Central memory CD8-positive, alpha-beta T cell (primary cell): Measurements from ENCODE around the gene MRPL43.
"Not testable (repeated sequence)": the region's sequence is repeated elsewhere in the genome, so short reads cannot be mapped to it uniquely, and the experiment has no call there.

Experiments
- ATAC-seq: fragments of 150-1000 bp; cut with Tn5 transposase; replicated peaks from 2 replicates; pipeline ENCODE4 v1.10.0; 2022; ENCODE audit warnings: mild to moderate bottlenecking, moderate FRiP score, moderate number of reproducible peaks; ENCODE audit not compliant: poor library complexity, severe bottlenecking; ENCODE audit errors: extremely low read depth
- DNase-seq, 2 donors: peaks; one replicate each; pipeline ENCODE4 v3.0.0; 2021; ENCODE audit warnings: low spot score in 2 of 2
- H3K27ac Mint-ChIP-seq: one replicate; pipeline ENCODE4 v1.8.0; 2022; ENCODE audit warnings: low read depth, mild to moderate bottlenecking, moderate library complexity, mixed read lengths
- H3K27me3 Mint-ChIP-seq: one replicate; pipeline ENCODE4 v1.8.0; 2022; ENCODE audit warnings: mixed read lengths
- H3K36me3 Mint-ChIP-seq: one replicate; pipeline ENCODE4 v1.8.0; 2022; ENCODE audit warnings: mild to moderate bottlenecking, moderate library complexity, mixed read lengths; ENCODE audit not compliant: insufficient read depth
- H3K4me1 Mint-ChIP-seq: one replicate; pipeline ENCODE4 v1.8.0; 2022; ENCODE audit warnings: mixed read lengths
- H3K4me3 Mint-ChIP-seq: one replicate; pipeline ENCODE4 v1.8.0; 2022; ENCODE audit warnings: mild to moderate bottlenecking, moderate library complexity, mixed read lengths
- H3K9me3 Mint-ChIP-seq: one replicate; pipeline ENCODE4 v1.8.0; 2022; ENCODE audit warnings: mixed read lengths

Gene MRPL43

DNA sequence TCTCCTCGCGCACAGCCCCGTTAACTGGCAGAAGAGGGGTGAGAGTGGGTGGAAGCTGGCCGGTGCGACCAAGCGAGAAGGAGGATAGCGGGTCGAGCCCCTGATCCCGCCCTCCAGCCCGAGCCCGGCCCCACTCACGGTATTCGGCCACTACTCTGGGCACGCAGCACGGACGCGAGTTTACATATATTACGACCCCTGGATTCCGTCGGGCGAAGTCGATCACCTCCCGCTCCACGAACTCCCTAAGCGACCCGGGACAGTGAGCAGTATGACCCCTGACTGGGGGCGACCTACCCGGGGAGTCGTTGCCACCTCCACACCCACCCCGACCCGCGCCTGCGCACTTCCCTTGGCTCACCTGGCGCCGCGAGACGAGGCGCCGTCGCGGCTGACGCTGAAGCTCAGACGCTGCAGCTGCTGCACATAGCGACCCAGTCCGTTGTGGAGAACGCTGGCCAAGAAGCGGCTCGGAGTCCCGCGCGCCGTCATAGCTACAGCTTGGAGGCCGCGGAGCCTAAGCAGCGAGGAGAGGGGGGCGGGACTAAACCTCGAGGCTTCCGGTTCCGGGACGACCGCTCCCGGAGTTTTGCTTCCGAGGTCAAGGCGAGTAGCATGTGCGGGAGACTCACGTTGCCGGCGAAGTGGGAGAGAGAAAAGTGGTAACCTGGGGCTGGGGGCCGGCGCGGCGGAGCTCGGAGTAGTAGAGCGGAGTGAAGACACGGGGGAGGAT lies at the start of gene MRPL43, which contains the start of gene TWNK:
Gene MRPL43 (minus strand): TSS at position 546 of the 733 bp plus-strand sequence. CDS start 54 bp downstream, at position 492.
Gene TWNK (plus strand): TSS at position 592 of the 733 bp plus-strand sequence. CDS start 668 bp downstream, outside the sequence.
- Mint-ChIP-seq H3K36me3 (peaks cover 19% of the 10 kb centered on the region), H3K4me3 (peak within 1 kb of the TSS; percentile 93), H3K27ac (peak within 1 kb of the TSS; percentile 87), H3K9me3 (no peaks in the 10 kb centered on the region), H3K27me3 (no peaks in the 10 kb centered on the region), H3K4me1 (peaks cover 42% of the 10 kb centered on the region)
- ATAC-seq = peak; percentile 95
- DNase-seq = peak; percentile 73 to 74

DNA sequence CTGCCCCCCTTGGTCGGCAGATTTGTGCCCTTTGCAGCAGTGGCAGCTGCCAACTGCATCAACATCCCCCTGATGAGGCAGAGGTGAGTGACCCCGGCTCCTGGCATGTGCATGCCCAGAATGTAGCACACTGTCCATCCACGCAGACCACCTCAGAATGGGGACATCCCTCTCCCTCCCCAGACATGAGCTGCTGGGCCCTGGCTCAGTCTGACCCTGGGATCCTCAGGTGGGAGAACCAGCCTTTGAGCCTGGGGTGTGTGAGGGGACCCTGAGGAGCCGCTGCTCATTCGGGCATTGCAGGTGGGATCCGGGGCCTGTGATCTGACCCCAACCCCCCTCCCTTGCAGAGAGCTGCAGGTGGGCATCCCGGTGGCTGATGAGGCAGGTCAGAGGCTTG lies 49.4 kb upstream of the MRPL43 start:
- Mint-ChIP-seq H3K36me3 (peaks cover 6% of the 10 kb centered on the region), H3K4me1 (peaks cover 25% of the 10 kb centered on the region), H3K9me3 (no peaks in the 10 kb centered on the region), H3K27me3 (no peaks in the 10 kb centered on the region), H3K27ac (no peak overlapping the region), H3K4me3 (no peak overlapping the region)
- no peak for ATAC-seq
- no peak for DNase-seq

GRCh38 chr10:101035916-101036702 lies 48.8 kb upstream of the MRPL43 start:
- H3K4me1 Mint-ChIP-seq = peaks cover 27% of the 10 kb centered on the region
- peaks cover 12% of the 10 kb centered on the region for H3K36me3 Mint-ChIP-seq
- ATAC-seq = no peak
- no peaks in the 10 kb centered on the region for H3K9me3 Mint-ChIP-seq
- no peak for DNase-seq
- no peak overlapping the region for H3K4me3 Mint-ChIP-seq
- H3K27me3 Mint-ChIP-seq = no peaks in the 10 kb centered on the region
- H3K27ac Mint-ChIP-seq = no peak overlapping the region

DNA sequence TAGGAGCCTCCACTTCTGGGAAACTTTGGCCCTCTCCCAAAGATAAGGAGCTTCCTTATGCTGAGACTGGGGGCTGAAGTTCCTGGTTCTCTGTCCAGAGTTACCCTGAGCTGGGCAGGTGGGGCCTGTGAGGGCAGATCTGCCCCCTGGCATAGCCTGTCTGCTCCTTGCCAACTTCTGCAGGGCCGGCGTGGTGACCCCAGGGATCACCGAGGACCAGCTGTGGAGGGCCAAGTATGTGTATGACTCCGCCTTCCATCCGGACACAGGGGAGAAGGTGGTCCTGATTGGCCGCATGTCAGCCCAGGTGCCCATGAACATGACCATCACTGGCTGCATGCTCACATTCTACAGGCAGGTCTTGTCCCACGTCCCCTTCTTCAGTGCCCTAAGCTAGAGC lies 48.0 kb upstream of the MRPL43 start:
- Mint-ChIP-seq H3K36me3 (peaks cover 14% of the 10 kb centered on the region), H3K27ac (no peak overlapping the region), H3K9me3 (no peaks in the 10 kb centered on the region), H3K4me3 (no peak overlapping the region), H3K4me1 (peaks cover 29% of the 10 kb centered on the region), H3K27me3 (no peaks in the 10 kb centered on the region)
- DNase-seq (no peak), ATAC-seq (no peak)

DNA sequence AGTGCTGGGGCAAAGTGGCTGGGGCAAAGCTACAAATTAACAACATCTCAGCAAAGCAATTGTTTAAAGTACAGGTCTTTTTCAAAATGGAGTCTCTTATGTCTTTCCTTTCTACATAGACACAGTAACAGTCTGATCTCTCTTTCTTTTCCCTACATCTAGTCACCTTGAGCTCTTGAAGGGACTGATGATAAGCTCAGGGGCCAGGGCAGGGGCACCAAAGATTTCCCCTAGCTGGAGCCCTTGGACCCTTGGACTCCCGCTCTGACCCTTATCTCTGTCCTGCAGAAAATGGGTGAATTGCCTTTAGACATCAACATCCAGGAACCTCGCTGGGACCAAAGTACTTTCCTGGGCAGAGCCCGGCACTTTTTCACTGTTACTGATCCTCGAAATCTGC lies 47.1 kb upstream of the MRPL43 start:
- not testable (repeated sequence) for ATAC-seq, H3K27me3 Mint-ChIP-seq, H3K9me3 Mint-ChIP-seq, H3K27ac Mint-ChIP-seq, DNase-seq, H3K4me3 Mint-ChIP-seq
- H3K4me1 Mint-ChIP-seq = peaks cover 29% of the 10 kb centered on the region
- H3K36me3 Mint-ChIP-seq = peaks cover 12% of the 10 kb centered on the region

GRCh38 chr10:101033276-101033675 lies 46.0 kb upstream of the MRPL43 start:
- no peak overlapping the region for H3K27ac Mint-ChIP-seq
- H3K9me3 Mint-ChIP-seq = no peaks in the 10 kb centered on the region
- ATAC-seq (no peak), DNase-seq (no peak)
- peaks cover 2% of the 10 kb centered on the region for H3K27me3 Mint-ChIP-seq
- peaks cover 12% of the 10 kb centered on the region for H3K36me3 Mint-ChIP-seq
- H3K4me3 Mint-ChIP-seq = peak overlapping the region; percentile 38
- H3K4me1 Mint-ChIP-seq = peaks cover 29% of the 10 kb centered on the region

- H3K27me3 Mint-ChIP-seq = peaks cover 7% of the 10 kb centered on the region
- H3K9me3 Mint-ChIP-seq = no peaks in the 10 kb centered on the region
- peaks cover 12% of the 10 kb centered on the region for H3K36me3 Mint-ChIP-seq
- peaks cover 29% of the 10 kb centered on the region for H3K4me1 Mint-ChIP-seq
- peak overlapping the region; percentile 83 for H3K4me3 Mint-ChIP-seq
- ATAC-seq (peak; percentile 9), DNase-seq (no peak)
- H3K27ac Mint-ChIP-seq = peak overlapping the region; percentile 82
These were observed 45.4 kb upstream of the MRPL43 start for GRCh38 chr10:101032637-101033224.

DNA sequence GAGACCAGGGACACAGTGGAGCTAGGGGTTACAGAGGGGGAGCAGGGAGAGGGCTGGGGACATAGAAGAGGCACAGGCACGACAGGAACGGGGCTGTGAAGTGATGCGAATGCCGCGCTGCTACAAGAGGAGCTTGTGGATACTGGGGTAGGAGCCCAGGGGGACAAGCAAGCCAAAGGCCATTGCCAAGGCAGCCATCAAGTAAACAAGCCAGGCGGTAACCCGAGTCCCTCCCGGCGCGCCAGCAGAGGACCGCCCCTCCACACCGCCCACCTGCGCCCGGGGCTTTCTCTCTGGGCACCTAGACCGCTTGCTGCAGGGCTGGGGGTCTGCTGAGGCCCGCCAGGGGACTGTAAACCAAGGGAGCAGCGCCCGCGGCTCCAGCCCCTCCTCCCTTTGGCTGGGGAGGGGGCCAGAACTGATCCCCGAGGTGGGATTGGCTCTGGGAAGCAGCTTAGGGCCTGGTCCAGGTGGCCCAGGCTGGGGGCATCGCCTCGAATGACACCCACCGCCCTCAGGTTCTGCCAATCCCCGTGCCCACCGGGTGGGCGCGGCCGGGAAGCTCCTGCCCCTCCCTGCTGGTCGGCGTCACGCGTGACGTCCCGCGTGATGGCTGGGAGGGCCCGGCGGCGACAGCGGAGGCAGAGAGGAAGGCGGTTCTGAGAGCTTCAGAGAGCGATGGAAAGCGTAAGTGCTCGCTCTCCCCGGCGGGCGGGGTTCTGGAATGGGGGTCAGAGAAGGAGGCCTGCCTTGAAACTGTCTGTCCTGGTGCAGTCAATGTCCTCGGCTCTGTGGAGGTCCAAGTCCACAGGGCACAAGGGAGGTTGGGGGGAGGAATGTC lies 44.7 kb upstream of the MRPL43 start:
- Mint-ChIP-seq H3K9me3 (no peaks in the 10 kb centered on the region), H3K27me3 (peaks cover 14% of the 10 kb centered on the region), H3K36me3 (peaks cover 8% of the 10 kb centered on the region), H3K4me3 (peak overlapping the region; percentile 83), H3K27ac (peak overlapping the region; percentile 82), H3K4me1 (peaks cover 29% of the 10 kb centered on the region)
- DNase-seq (peak; percentile 56 to 66), ATAC-seq (peak; percentile 55)

DNA sequence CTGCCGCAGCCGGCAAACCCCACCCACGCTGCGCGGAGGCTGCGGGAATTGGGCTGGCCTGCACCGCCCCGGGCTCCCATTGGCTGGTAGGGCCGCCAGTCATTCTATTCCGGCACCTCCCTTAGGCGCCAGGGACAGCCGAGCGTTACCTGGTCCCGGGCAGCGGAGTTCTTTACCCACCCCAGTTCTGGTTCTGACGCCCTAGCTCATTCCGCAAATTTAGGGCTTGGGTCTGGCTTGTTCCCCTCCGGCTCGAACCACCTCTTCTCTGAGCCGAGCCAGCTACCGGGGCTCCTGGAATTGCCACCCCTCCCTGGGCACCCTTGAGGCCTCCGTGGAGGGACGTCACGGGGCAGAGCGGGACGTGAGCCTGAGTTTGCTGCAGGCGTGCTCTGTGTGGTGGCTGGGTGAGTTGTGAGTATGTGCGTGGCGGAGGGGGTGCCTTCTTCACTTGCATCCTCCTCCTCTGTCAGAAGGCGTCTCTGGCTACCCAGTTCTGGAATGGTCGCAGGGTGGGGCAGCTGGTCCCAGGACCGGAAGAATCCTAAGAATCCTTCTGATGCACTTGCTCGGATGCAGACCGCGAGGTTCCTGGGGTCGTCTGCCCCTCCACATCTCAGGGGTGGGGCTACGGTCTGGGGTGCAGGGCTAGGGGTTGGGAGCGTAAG lies 44.0 kb upstream of the MRPL43 start, which contains the start of the genes PDZD7 and SFXN3:
Gene PDZD7 (minus strand): TSS at position 2 of the 668 bp plus-strand sequence. CDS start 910 bp downstream, outside the sequence.
Gene SFXN3 (plus strand): TSS at position 107 of the 668 bp plus-strand sequence. CDS start 3,461 bp downstream, outside the sequence.
- DNase-seq (peak; percentile 92 to 93), ATAC-seq (peak; percentile 84)
- peak within 1 kb of the TSS; percentile 82 for H3K27ac Mint-ChIP-seq
- peak within 1 kb of the TSS; percentile 83 for H3K4me3 Mint-ChIP-seq
- H3K4me1 Mint-ChIP-seq = peaks cover 29% of the 10 kb centered on the region
- H3K27me3 Mint-ChIP-seq = peaks cover 14% of the 10 kb centered on the region
- no peaks in the 10 kb centered on the region for H3K9me3 Mint-ChIP-seq
- H3K36me3 Mint-ChIP-seq = peaks cover 8% of the 10 kb centered on the region

DNA sequence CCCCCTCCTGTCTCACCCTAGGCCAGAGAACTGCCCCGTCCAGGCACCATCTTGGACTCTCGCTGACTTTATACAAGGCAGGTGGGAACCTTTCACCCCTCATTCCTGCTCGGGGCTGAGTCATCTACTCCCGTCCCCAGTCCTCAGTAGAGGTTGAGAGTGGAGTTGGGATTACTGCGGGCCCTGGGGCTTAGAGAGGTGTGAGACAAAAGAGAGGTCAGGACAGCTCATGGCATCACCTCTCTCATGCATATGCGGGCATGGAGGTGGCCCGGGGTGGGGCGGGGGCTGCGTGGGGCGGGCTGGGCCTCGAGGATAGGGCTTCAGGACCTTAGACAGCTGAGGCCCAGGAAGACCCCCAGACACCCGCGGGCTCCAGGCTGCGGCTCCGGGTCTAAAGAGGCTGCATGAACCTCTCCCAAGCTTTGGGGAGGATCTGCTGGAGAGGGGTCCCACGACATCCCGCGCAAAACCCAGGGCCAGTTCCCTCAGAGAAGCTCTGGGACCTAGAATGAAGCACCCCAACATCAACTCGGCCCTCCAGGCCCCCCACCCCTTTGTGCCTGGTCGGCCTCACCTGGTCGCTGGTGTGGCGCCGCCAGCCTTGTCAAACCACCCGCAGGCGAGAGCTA lies 43.3 kb upstream of the MRPL43 start:
- H3K4me1 Mint-ChIP-seq = peaks cover 29% of the 10 kb centered on the region
- peaks cover 14% of the 10 kb centered on the region for H3K27me3 Mint-ChIP-seq
- DNase-seq (no peak), ATAC-seq (no peak)
- peaks cover 8% of the 10 kb centered on the region for H3K36me3 Mint-ChIP-seq
- H3K27ac Mint-ChIP-seq = peak overlapping the region; percentile 82
- H3K4me3 Mint-ChIP-seq = peak overlapping the region; percentile 83
- H3K9me3 Mint-ChIP-seq = no peaks in the 10 kb centered on the region
